ENCODE data around the gene C19orf44. TPM values are rescaled to one million over a fixed set of nuclear protein-coding genes. Genes with fewer than 3 reads are reported as not detected.

Gene C19orf44
- polyA plus RNA-seq, 2 of the 4 experiments (the other 2 are of a cell fraction), result 2.9 to 3.0 TPM

- TF ChIP-seq NR3C1 (IDR thresholded peaks at IDR 0.05) (no peak), HOXB13 (CRISPR knock-in tag; IDR thresholded peaks at IDR 0.05; ENCODE audit: low read depth) (no peak), RAD21 (conservative IDR thresholded peaks at IDR 0.05 in 1 of 2, IDR thresholded peaks at IDR 0.05 in 1 of 2) (no peak), BCL3 (IDR thresholded peaks at IDR 0.05) (no peak), POLR2A (IDR thresholded peaks at IDR 0.05; ENCODE audit: low read length) (no peak), BHLHE40 (IDR thresholded peaks at IDR 0.05; ENCODE audit: low read depth, low read length) (no peak), CEBPB (IDR thresholded peaks at IDR 0.05) (no peak), PHF8 (IDR thresholded peaks at IDR 0.05; ENCODE audit: borderline replicate concordance, low read depth) (no peak), SREBF2 (IDR thresholded peaks at IDR 0.05) (no peak), RARB (CRISPR knock-in tag; IDR thresholded peaks at IDR 0.05) (no peak), NFE2L2 (conservative IDR thresholded peaks at IDR 0.05; ENCODE audit: low read length) (no peak), ESRRA (IDR thresholded peaks at IDR 0.05; ENCODE audit: borderline replicate concordance, low read length) (no peak), E2F6 (IDR thresholded peaks at IDR 0.05; ENCODE audit: borderline replicate concordance, low read depth) (no peak), RNF2 (IDR thresholded peaks at IDR 0.05; ENCODE audit: borderline replicate concordance, low read depth) (no peak)
- DNase-seq (ENCODE audit: low read depth in 1 of 2, low spot score in 1 of 2) (no peak), FAIRE-seq (no peak), ATAC-seq (no peak)
- Histone ChIP-seq H3K4me1 (no peaks in the 10 kb centered on the region), H3K4me2 (no peak overlapping the region), H3K9me3 (no peaks in the 10 kb centered on the region), H3K27ac (no peak overlapping the region), H3K4me3 (no peak overlapping the region)
- POLR2A ChIA-PET, result no interaction called here
- 83% methylated on average over 12 of the region's 14 CpGs for WGBS (ENCODE audit: missing lambda C conversion rate)
- CTCF ChIA-PET, result interaction anchor here (0.6 to 2.2 kb wide), 4 partner anchors 9 to 87 kb away, joined by 3 to 13 read pairs (median 4); no protein-coding TSS in a partner anchor
Observed at GRCh38 chr19:16518061-16518460, 21.9 kb downstream of the C19orf44 start.

GRCh38 chr19:16518483-16519229, 22.5 kb downstream of the C19orf44 start:
- 94% methylated on average over 32 of the region's 33 CpGs for WGBS (ENCODE audit: missing lambda C conversion rate)
- ChIA-PET POLR2A (no interaction called here), CTCF (interaction anchor here (2.2 kb wide), 1 partner anchor 9 kb away, joined by 13 read pairs; no protein-coding TSS in a partner anchor)
- TF ChIP-seq CTCF (IDR thresholded peaks at IDR 0.05), result no peak
- no peak for TF ChIP-seq MAX (IDR thresholded peaks at IDR 0.05)
- no peak for TF ChIP-seq BCL3 (IDR thresholded peaks at IDR 0.05)
- TF ChIP-seq TP53 (CRISPR knock-in tag; IDR thresholded peaks at IDR 0.05), result no peak
- TF ChIP-seq MYC (IDR thresholded peaks at IDR 0.05; ENCODE audit: borderline replicate concordance, low read length), result no peak
- no peak for TF ChIP-seq HOXA7 (CRISPR knock-in tag; IDR thresholded peaks at IDR 0.05)
- TF ChIP-seq GATA3 (IDR thresholded peaks at IDR 0.05; ENCODE audit: borderline replicate concordance), result no peak
- TF ChIP-seq MAZ (IDR thresholded peaks at IDR 0.05; ENCODE audit: borderline replicate concordance, low read depth, low read length), result no peak
- TF ChIP-seq NR3C1 (IDR thresholded peaks at IDR 0.05), result no peak
- no peak for TF ChIP-seq RFX5 (IDR thresholded peaks at IDR 0.05)
- TF ChIP-seq CBX8 (IDR thresholded peaks at IDR 0.05), result no peak
- TF ChIP-seq MAFK (IDR thresholded peaks at IDR 0.05; ENCODE audit: partially characterized antibody), result no peak
- no peak for TF ChIP-seq ESRRA (IDR thresholded peaks at IDR 0.05; ENCODE audit: borderline replicate concordance, low read length)
- H3K9me3 ChIP-seq, result no peaks in the 10 kb centered on the region
- H3K4me2 ChIP-seq, result no peak overlapping the region
- no peak overlapping the region for H3K4me3 ChIP-seq
- DNase-seq (ENCODE audit: low read depth in 1 of 2, low spot score in 1 of 2), result no peak
- no peak overlapping the region for H3K27ac ChIP-seq
- 0 out of 6 replicates have a peak, but pooled peaks of 1 of the 2 experiments have one; percentile 12 for ATAC-seq
- FAIRE-seq, result no peak
- no peaks in the 10 kb centered on the region for H3K4me1 ChIP-seq

Data from A549 (cell line).